GM12878 (cell line): ENCODE results near the gene NRXN3. TPM values are rescaled to one million over a fixed set of nuclear protein-coding genes. Genes with fewer than 3 reads are reported as not detected.

ENCODE experiments used
- ATAC-seq: fragments of 200-7000 bp; cut with Tn5 transposase; 3 replicates; pipeline ENCODE4 v1.9.1; 2020; ENCODE audit warnings: mild to moderate bottlenecking, moderate library complexity
- BruUV-seq: library from RNA; stranded (reverse); fragments of 400-500 nt; replicated peaks from 2 replicates; lab custom pipeline; 2021; lab: Mats Ljungman, UMichigan
- CTCF ChIA-PET: fragments of 300-600 bp; sonication (Branson Sonifier 250); formaldehyde crosslinking; extraction: SDS; loops from one replicate; lab custom pipeline; 2021; ENCODE audit warnings: inconsistent platforms; lab: Yijun Ruan, JAX
- POLR2A ChIA-PET: fragments of 350-600 bp; formaldehyde crosslinking; extraction: SDS; loops from one replicate; lab custom pipeline; 2021; ENCODE audit warnings: inconsistent platforms; lab: Charles Lee
- RAD21 ChIA-PET: fragments of 300-600 bp; sonication (Branson Sonifier 250); formaldehyde crosslinking; loops from one replicate; lab custom pipeline; 2023; ENCODE audit warnings: antibody characterized with exemption; ENCODE audit not compliant: unreplicated experiment; lab: Charles Lee
- SMC1A ChIA-PET: fragments of 300-600 bp; sonication (Branson Sonifier 250); formaldehyde crosslinking; loops from one replicate; lab custom pipeline; 2023; ENCODE audit not compliant: unreplicated experiment, uncharacterized antibody; lab: Charles Lee
- DNase-seq: peaks from one replicate; pipeline ENCODE4 v3.0.0-alpha.2; 2011; ENCODE audit warnings: low read depth, low spot score
- FAIRE-seq: peaks from 3 replicates; lab custom pipeline; 2011; peaks lifted over from hg19 to GRCh38; lab: Jason Lieb, UNC
- H2AFZ ChIP-seq: 2 replicates; pipeline ENCODE4 v1.6.0; 2011; ENCODE audit warnings: low read depth, low read length, control low read depth; ENCODE audit not compliant: control insufficient read depth
- H3K27ac ChIP-seq: 2 replicates; pipeline ENCODE4 v1.5.1; 2011; ENCODE audit warnings: control low read depth; ENCODE audit not compliant: control insufficient read depth, insufficient read depth
- H3K27me3 ChIP-seq, 2 experiments: replicated peaks in 1 of 2; 2 replicates each; pipeline versions ENCODE4 v1.6.0 to v1.6.1; 2011; ENCODE audit warnings: low read length in 1 of 2; ENCODE audit not compliant: control insufficient read depth in 2 of 2, insufficient read depth in 2 of 2
- H3K36me3 ChIP-seq, 2 experiments: 2 replicates each; pipeline ENCODE4 v1.5.1; 2011; ENCODE audit warnings: low read length in 1 of 2; ENCODE audit not compliant: control insufficient read depth in 2 of 2, insufficient read depth in 2 of 2
- H3K4me1 ChIP-seq: 2 replicates; pipeline ENCODE4 v1.6.1; 2011; ENCODE audit warnings: mild to moderate bottlenecking, low read length, moderate library complexity, mixed read lengths; ENCODE audit not compliant: control insufficient read depth, insufficient read depth
- H3K4me2 ChIP-seq: 2 replicates; pipeline ENCODE4 v1.6.0; 2011; ENCODE audit warnings: control low read depth; ENCODE audit not compliant: control insufficient read depth, insufficient read depth
- H3K4me3 ChIP-seq: fragments of 200-600 bp; sonication (generic); 2 replicates; pipeline ENCODE4 v1.5.1; 2016
- H3K79me2 ChIP-seq: 2 replicates; pipeline ENCODE4 v1.6.0; 2011; ENCODE audit warnings: low read length; ENCODE audit not compliant: control insufficient read depth, insufficient read depth
- H3K9ac ChIP-seq: 2 replicates; pipeline ENCODE4 v1.8.0; 2011; ENCODE audit warnings: low read length, control low read depth, mixed read lengths; ENCODE audit not compliant: control insufficient read depth, insufficient read depth
- H3K9me3 ChIP-seq: replicated peaks from 3 replicates; pipeline ENCODE4 v1.5.1; 2011; ENCODE audit warnings: mild to moderate bottlenecking, low read length; ENCODE audit not compliant: control insufficient read depth, insufficient read depth
- H4K20me1 ChIP-seq: 2 replicates; pipeline ENCODE4 v1.6.0; 2011; ENCODE audit not compliant: control insufficient read depth, insufficient read depth
- ATF7 ChIP-seq: fragments of 450-650 bp; IDR thresholded peaks from 2 replicates; pipeline ENCODE4 v1.6.1; 2016; ENCODE audit warnings: low read depth, mild to moderate bottlenecking
- BCL11A ChIP-seq: IDR thresholded peaks from 2 replicates; pipeline ENCODE4 v1.6.1; 2011; ENCODE audit warnings: low read depth, low read length
- CBFB ChIP-seq: IDR thresholded peaks from 2 replicates; pipeline ENCODE4 v1.6.1; 2016; ENCODE audit warnings: antibody characterized with exemption, low read depth
- CEBPB ChIP-seq, 2 experiments: fragments of 150-350 bp in 1 of 2; IDR thresholded peaks; 2 replicates each; pipeline ENCODE4 v1.6.1; 2012 to 2014; ENCODE audit warnings: low read depth in 2 of 2, low read length in 2 of 2, borderline replicate concordance in 1 of 2, inconsistent platforms in 1 of 2
- EZH2 ChIP-seq: IDR thresholded peaks from 2 replicates; pipeline ENCODE4 v1.6.1; 2012; ENCODE audit warnings: low read depth, mild to moderate bottlenecking, control low read depth, inconsistent platforms, low read length, borderline replicate concordance; ENCODE audit not compliant: control insufficient read depth
- FOXM1 ChIP-seq: IDR thresholded peaks from 2 replicates; pipeline ENCODE4 v1.6.1; 2012; ENCODE audit warnings: low read depth, mild to moderate bottlenecking, inconsistent platforms, low read length, moderate library complexity
- HDGF ChIP-seq: fragments of 450-650 bp; IDR thresholded peaks from 2 replicates; pipeline ENCODE4 v1.6.1; 2016; ENCODE audit warnings: antibody characterized with exemption
- JUND ChIP-seq: IDR thresholded peaks from 2 replicates; pipeline ENCODE4 v1.6.1; 2012; ENCODE audit warnings: low read depth, mild to moderate bottlenecking, low read length, improper control_type of control experiment, moderate library complexity
- KAT2A ChIP-seq: conservative IDR thresholded peaks from 2 replicates; pipeline ENCODE4 v1.6.1; 2011; ENCODE audit warnings: low read depth, low read length; ENCODE audit not compliant: control insufficient read depth
- LARP7 ChIP-seq: fragments of 450-650 bp; IDR thresholded peaks from 2 replicates; pipeline ENCODE4 v1.6.1; 2017; ENCODE audit warnings: mild to moderate bottlenecking
- NR2C2 ChIP-seq: IDR thresholded peaks from 2 replicates; pipeline ENCODE4 v1.6.1; 2011; ENCODE audit warnings: borderline replicate concordance, low read depth; ENCODE audit not compliant: control insufficient read depth, insufficient read length
- RB1 ChIP-seq: fragments of 450-650 bp; formaldehyde crosslinking; IDR thresholded peaks from 2 replicates; pipeline ENCODE4 v1.6.1; 2017; ENCODE audit warnings: mild to moderate bottlenecking, borderline replicate concordance
- RUNX3 ChIP-seq: IDR thresholded peaks from 2 replicates; pipeline ENCODE4 v1.6.1; 2012; ENCODE audit warnings: low read length, inconsistent platforms
- SMARCA5 ChIP-seq: fragments of 450-650 bp; IDR thresholded peaks from 2 replicates; pipeline ENCODE4 v1.6.1; 2017; ENCODE audit warnings: mild to moderate bottlenecking
- SREBF1 ChIP-seq: IDR thresholded peaks from 2 replicates; pipeline ENCODE4 v1.6.1; 2012; ENCODE audit warnings: mild to moderate bottlenecking, low read length
- SRF ChIP-seq, 2 experiments: IDR thresholded peaks; 2 replicates each; pipeline ENCODE4 v1.6.1; 2011; ENCODE audit warnings: low read depth in 2 of 2, low read length in 2 of 2, mild to moderate bottlenecking in 1 of 2, moderate library complexity in 1 of 2
- TBL1XR1 ChIP-seq: IDR thresholded peaks from 2 replicates; pipeline ENCODE4 v1.6.1; 2012; ENCODE audit warnings: low read depth, low read length, improper control_type of control experiment
- ZBED1 ChIP-seq: IDR thresholded peaks from 2 replicates; pipeline ENCODE4 v1.6.1; 2016; ENCODE audit warnings: borderline replicate concordance
- ZNF622 ChIP-seq: fragments of 450-650 bp; IDR thresholded peaks from 2 replicates; pipeline ENCODE4 v1.6.1; 2017; ENCODE audit warnings: mild to moderate bottlenecking, inconsistent platforms
- ZZZ3 ChIP-seq: IDR thresholded peaks from 2 replicates; pipeline ENCODE4 v1.6.1; 2011; ENCODE audit warnings: low read depth; ENCODE audit not compliant: control insufficient read depth, insufficient read length
- WGBS: methylation state at CpG from one replicate; pipeline ENCODE4 v1.1.6; 2016; ENCODE audit warnings: low lambda C conversion rate; ENCODE audit not compliant: insufficient replicate concordance, insufficient coverage; ENCODE audit errors: missing lambda C conversion rate; 5-methylcytosine and 5-hydroxymethylcytosine counted together
- in situ Hi-C: fragments of 300-500 bp; cut with MboI; formaldehyde crosslinking; loops from 9 replicates; pipeline ENCODE4 v1.14.3; 2018; ENCODE audit warnings: mixed read lengths
- intact Hi-C: fragments of 100-400 bp; cut with micrococcal nuclease; formaldehyde crosslinking; loops from one replicate; pipeline ENCODE4 v1.14.2; 2022; ENCODE audit not compliant: unreplicated experiment
- polyA plus RNA-seq, 11 experiments: library from polyadenylated mRNA; depleted of rRNA in 4 of 11; unstranded in 6 of 11; stranded (reverse) in 5 of 11; fragments of >200 nt; fragmentation: Nextera tagmentation in 4 of 11; fragmentation: Illumina TruSeq in 1 of 11; extraction: Ambion mirVana in 4 of 11; extraction: Trizol in 1 of 11; gene quantifications; 1 replicate in 1 of 11; 2 replicates in 10 of 11; pipeline versions ENCODE4 v1.2.1 to v1.2.3, GENCODE V29; 2011 to 2016; ENCODE audit warnings: inconsistent platforms in 2 of 11, missing spikeins in 2 of 11, low read depth in 1 of 11
- total RNA-seq, 4 experiments: library from RNA; depleted of rRNA in 3 of 4; stranded (reverse); fragments of >200 nt in 3 of 4; fragmentation: Illumina TruSeq in 1 of 4; extraction: Trizol in 1 of 4; gene quantifications; 2 replicates each; pipeline versions ENCODE4 v1.2.1 to v1.2.3, GENCODE V29; 2013 to 2021
- TF ChIP-seq, protein P1 (sequence below): fragments of 450-650 bp; IDR thresholded peaks from 2 replicates; pipeline ENCODE4 v1.6.1; 2017; ENCODE audit warnings: borderline replicate concordance

Gene NRXN3
- total and polyA plus RNA-seq, 10 of the 15 experiments (the other 5 are each of a cell fraction or from before 2014, with no cell fraction given) = 0.52 to 3.3 (median 1.4) TPM

DNA sequence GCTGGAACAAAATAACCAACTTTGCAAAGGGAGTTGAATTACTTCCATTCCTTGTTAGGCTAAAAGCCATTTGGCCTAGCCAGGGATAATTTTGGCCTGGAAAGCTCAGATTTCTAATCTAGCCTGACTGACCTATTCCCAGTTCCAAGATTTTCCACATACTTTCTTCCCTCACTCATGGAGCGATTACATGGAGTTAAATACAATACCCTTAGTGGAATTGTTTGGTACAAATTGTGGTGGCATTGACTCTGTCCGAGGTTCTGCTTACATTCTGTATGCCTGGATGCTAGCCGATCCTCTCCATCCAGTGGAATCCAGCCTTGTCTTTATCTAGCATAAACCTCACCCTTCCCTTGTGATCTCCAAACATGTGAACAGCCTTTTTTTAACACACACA is 1076.0 kb downstream of the NRXN3 start:
- H3K27me3 ChIP-seq = no peaks in the 10 kb centered on the region
- H3K27ac ChIP-seq = no peak overlapping the region
- POLR2A ChIA-PET = no interaction called here
- no peaks in the 10 kb centered on the region for H3K79me2 ChIP-seq
- no peaks in the 10 kb centered on the region for H3K4me1 ChIP-seq
- ATAC-seq (no peak), FAIRE-seq (no peak), DNase-seq (no peak)
- H2AFZ ChIP-seq = no peak overlapping the region
- in situ Hi-C loops (no loop called here), intact Hi-C loops (no loop called here)
- SMC1A ChIA-PET = no interaction called here
- TF ChIP-seq NR2C2 (no peak), EZH2 (no peak), HDGF (no peak), SMARCA5 (no peak), CBFB (no peak), CEBPB (IDR thresholded peaks at IDR 0.05; ENCODE audit: borderline replicate concordance in 1 of 2, low read depth in 2 of 2, low read length in 2 of 2) (no peak), RUNX3 (no peak), ATF7 (no peak), SRF (IDR thresholded peaks at IDR 0.05; ENCODE audit: low read depth in 2 of 2, low read length in 2 of 2) (no peak), ZBED1 (no peak)
- 19% methylated on average over 3 of the region's 3 CpGs for WGBS
- BruUV-seq = no TSS peak
- H3K9ac ChIP-seq = no peak overlapping the region
- RAD21 ChIA-PET = no interaction called here
- CTCF ChIA-PET = no interaction called here
- H3K9me3 ChIP-seq = no peaks in the 10 kb centered on the region
- no peak overlapping the region for H3K4me3 ChIP-seq
- H4K20me1 ChIP-seq = no peaks in the 10 kb centered on the region
- no peaks in the 10 kb centered on the region for H3K36me3 ChIP-seq
- no peak overlapping the region for H3K4me2 ChIP-seq

DNA sequence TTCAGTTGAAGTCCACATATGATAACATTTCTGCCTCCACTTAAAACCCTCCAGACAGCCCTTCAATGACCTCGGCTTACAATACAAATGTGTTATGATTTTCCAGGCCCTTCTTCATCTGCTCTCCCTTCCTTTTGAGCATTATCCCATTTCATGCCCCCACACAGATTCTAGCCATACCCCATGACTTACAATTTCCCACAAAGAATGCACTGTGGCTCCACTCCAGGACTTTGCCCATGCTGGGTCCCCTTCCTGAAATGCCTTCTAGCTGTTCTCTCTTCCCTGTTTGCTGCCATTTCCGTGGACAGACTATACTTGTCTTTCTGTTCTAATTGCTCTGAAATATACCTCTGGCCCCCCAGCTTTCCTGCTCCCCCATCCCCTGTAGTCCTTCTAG is 1078.0 kb downstream of the NRXN3 start:
- no peak overlapping the region for H3K27ac ChIP-seq
- ATAC-seq (no peak), FAIRE-seq (no peak), DNase-seq (no peak)
- intact Hi-C loops = no loop called here
- H3K4me3 ChIP-seq = no peak overlapping the region
- H3K9me3 ChIP-seq = no peaks in the 10 kb centered on the region
- no peak overlapping the region for H3K4me2 ChIP-seq
- BruUV-seq = no TSS peak
- in situ Hi-C loops = no loop called here
- POLR2A ChIA-PET = no interaction called here
- no peaks in the 10 kb centered on the region for H3K36me3 ChIP-seq
- no peak overlapping the region for H2AFZ ChIP-seq
- WGBS = 13% methylated on average over 2 of the region's 2 CpGs
- no peaks in the 10 kb centered on the region for H3K4me1 ChIP-seq
- H3K79me2 ChIP-seq = no peaks in the 10 kb centered on the region
- no peaks in the 10 kb centered on the region for H3K27me3 ChIP-seq
- SMC1A ChIA-PET = interaction anchor here (0.7 kb wide), 1 partner anchor 1166 kb away, joined by 4 read pairs; no protein-coding TSS in a partner anchor
- CTCF ChIA-PET = no interaction called here
- RAD21 ChIA-PET = no interaction called here
- H3K9ac ChIP-seq = no peak overlapping the region
- H4K20me1 ChIP-seq = no peaks in the 10 kb centered on the region
- TF ChIP-seq ZZZ3 (no peak), KAT2A (no peak), ZNF622 (no peak), FOXM1 (no peak), TBL1XR1 (no peak), RB1 (no peak), LARP7 (no peak), SREBF1 (no peak), JUND (no peak), BCL11A (no peak)
- TF ChIP-seq, protein P1, sequence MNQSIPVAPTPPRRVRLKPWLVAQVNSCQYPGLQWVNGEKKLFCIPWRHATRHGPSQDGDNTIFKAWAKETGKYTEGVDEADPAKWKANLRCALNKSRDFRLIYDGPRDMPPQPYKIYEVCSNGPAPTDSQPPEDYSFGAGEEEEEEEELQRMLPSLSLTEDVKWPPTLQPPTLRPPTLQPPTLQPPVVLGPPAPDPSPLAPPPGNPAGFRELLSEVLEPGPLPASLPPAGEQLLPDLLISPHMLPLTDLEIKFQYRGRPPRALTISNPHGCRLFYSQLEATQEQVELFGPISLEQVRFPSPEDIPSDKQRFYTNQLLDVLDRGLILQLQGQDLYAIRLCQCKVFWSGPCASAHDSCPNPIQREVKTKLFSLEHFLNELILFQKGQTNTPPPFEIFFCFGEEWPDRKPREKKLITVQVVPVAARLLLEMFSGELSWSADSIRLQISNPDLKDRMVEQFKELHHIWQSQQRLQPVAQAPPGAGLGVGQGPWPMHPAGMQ = no peak
